ENCODE measurements around the gene GPX1.

GRCh38 chr3:49333091-49333490, 25.1 kb downstream of the GPX1 start:
- no peak for TF ChIP-seq EZH2 (IDR thresholded peaks at IDR 0.05)
- no peak for TF ChIP-seq CTCF (IDR thresholded peaks at IDR 0.05)
